Trophoblast cell (in vitro differentiated cells and primary cell): ENCODE data around the gene CUX1.
"Not testable (repeated sequence)": the region's sequence is repeated elsewhere in the genome, so short reads cannot be mapped to it uniquely, and the experiment has no call there.

Source experiments
- DNase-seq, 2 donors: peaks; one replicate each; pipeline ENCODE4 v3.0.0-alpha.2; 2016
- H2AFZ ChIP-seq: 2 replicates; pipeline ENCODE4 v1.6.1; 2013; ENCODE audit warnings: low read length, moderate library complexity, mild to moderate bottlenecking; ENCODE audit not compliant: insufficient read depth, poor library complexity
- H2AK5ac ChIP-seq: 2 replicates; pipeline ENCODE4 v1.6.1; 2013; ENCODE audit warnings: mild to moderate bottlenecking, low read length
- H2BK120ac ChIP-seq: 2 replicates; pipeline ENCODE4 v1.6.1; 2013; ENCODE audit warnings: low read length, mild to moderate bottlenecking, moderate library complexity; ENCODE audit not compliant: insufficient read depth, poor library complexity
- H2BK12ac ChIP-seq: 2 replicates; pipeline ENCODE4 v1.6.1; 2013; ENCODE audit warnings: mild to moderate bottlenecking, low read length, moderate library complexity
- H2BK5ac ChIP-seq: 2 replicates; pipeline ENCODE4 v1.6.1; 2013; ENCODE audit warnings: low read length, low read depth, moderate library complexity, mild to moderate bottlenecking; ENCODE audit not compliant: poor library complexity
- H3K14ac ChIP-seq: 2 replicates; pipeline ENCODE4 v1.6.1; 2013; ENCODE audit warnings: mild to moderate bottlenecking, low read length
- H3K18ac ChIP-seq: 2 replicates; pipeline ENCODE4 v1.6.1; 2013; ENCODE audit warnings: mild to moderate bottlenecking, low read length
- H3K23ac ChIP-seq: 2 replicates; pipeline ENCODE4 v1.6.1; 2013; ENCODE audit warnings: low read length
- H3K27ac ChIP-seq: 2 replicates; pipeline ENCODE4 v1.5.1; 2013; ENCODE audit warnings: low read depth, mild to moderate bottlenecking, inconsistent platforms, low read length, moderate library complexity
- H3K27me3 ChIP-seq: 2 replicates; pipeline ENCODE4 v1.6.1; 2013; ENCODE audit warnings: inconsistent platforms, mild to moderate bottlenecking, low read length, moderate library complexity; ENCODE audit not compliant: insufficient read depth
- H3K36me3 ChIP-seq, 2 experiments: 1 replicate in 1 of 2; 2 replicates in 1 of 2; pipeline ENCODE4 v1.6.1; 2013; ENCODE audit warnings: low read length in 2 of 2, mild to moderate bottlenecking in 2 of 2, moderate library complexity in 1 of 2; ENCODE audit not compliant: insufficient read depth in 2 of 2, control insufficient read depth in 1 of 2
- H3K4ac ChIP-seq: 2 replicates; pipeline ENCODE4 v1.6.1; 2013; ENCODE audit warnings: low read depth, mild to moderate bottlenecking, low read length, moderate library complexity
- H3K4me1 ChIP-seq, 2 experiments: 1 replicate in 1 of 2; 2 replicates in 1 of 2; pipeline ENCODE4 v1.6.1; 2013; ENCODE audit warnings: low read length in 2 of 2, mild to moderate bottlenecking in 2 of 2, moderate library complexity in 1 of 2; ENCODE audit not compliant: insufficient read depth in 2 of 2, control insufficient read depth in 1 of 2
- H3K4me2 ChIP-seq: 2 replicates; pipeline ENCODE4 v1.6.1; 2013; ENCODE audit warnings: inconsistent platforms, mild to moderate bottlenecking, low read length, moderate library complexity
- H3K4me3 ChIP-seq: 2 replicates; pipeline ENCODE4 v1.5.1; 2013; ENCODE audit warnings: mild to moderate bottlenecking, low read depth, low read length, inconsistent platforms
- H3K79me1 ChIP-seq: one replicate; pipeline ENCODE4 v1.6.1; 2013; ENCODE audit warnings: low read length
- H3K79me2 ChIP-seq: 2 replicates; pipeline ENCODE4 v1.6.1; 2013; ENCODE audit warnings: low read length, mild to moderate bottlenecking; ENCODE audit not compliant: control insufficient read depth, insufficient read depth, poor library complexity
- H3K9ac ChIP-seq: 2 replicates; pipeline ENCODE4 v1.6.1; 2013; ENCODE audit warnings: mild to moderate bottlenecking, low read length
- H3K9me3 ChIP-seq: 2 replicates; pipeline ENCODE4 v1.6.1; 2013; ENCODE audit warnings: low read depth, mild to moderate bottlenecking, control low read depth, inconsistent platforms, low read length; ENCODE audit not compliant: insufficient read depth
- H4K12ac ChIP-seq: 2 replicates; pipeline ENCODE4 v1.6.1; 2013; ENCODE audit warnings: low read depth, mild to moderate bottlenecking, low read length, moderate library complexity
- H4K8ac ChIP-seq: 2 replicates; pipeline ENCODE4 v1.6.1; 2013; ENCODE audit warnings: low read depth, mild to moderate bottlenecking, low read length, moderate library complexity
- H4K91ac ChIP-seq: one replicate; pipeline ENCODE4 v1.6.1; 2013; ENCODE audit warnings: low read depth, mild to moderate bottlenecking, low read length, moderate library complexity
- WGBS: extraction: QIAGEN DNeasy Blood & Tissue Kit; methylation state at CpG from one replicate; pipeline ENCODE4 v1.1.7; 2013; ENCODE audit warnings: missing lambda C conversion rate; ENCODE audit not compliant: insufficient read length, insufficient coverage; ENCODE audit errors: extremely low coverage; 5-methylcytosine and 5-hydroxymethylcytosine counted together

Gene CUX1

DNA sequence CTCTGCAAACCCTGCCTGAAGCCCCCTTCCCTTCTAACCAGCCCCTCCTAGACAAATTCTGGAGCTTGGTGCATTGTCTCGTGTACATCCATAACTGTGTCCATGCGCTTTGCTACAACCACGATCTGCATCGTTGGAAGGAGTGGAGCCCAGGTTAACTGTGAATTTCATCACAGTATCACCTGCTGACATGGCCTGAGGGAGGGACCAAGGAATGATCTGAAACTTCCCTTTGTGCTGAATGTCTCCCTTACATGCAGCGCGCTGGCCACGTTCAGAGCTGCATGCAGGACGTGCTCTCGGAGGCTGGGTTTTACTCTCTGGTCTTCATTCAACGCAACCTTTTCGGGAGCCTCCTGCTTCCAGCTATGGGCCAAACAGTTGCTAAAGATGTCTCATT lies 222.3 kb downstream of the CUX1 start:
- Histone ChIP-seq H3K9ac (no peak overlapping the region), H3K27me3 (no peaks in the 10 kb centered on the region), H3K23ac (no peak overlapping the region), H3K4me3 (no peak overlapping the region), H3K4ac (no peak overlapping the region), H3K79me2 (no peaks in the 10 kb centered on the region), H4K91ac (no peak overlapping the region), H3K9me3 (peaks cover under 1% of the 10 kb centered on the region), H4K12ac (no peak overlapping the region), H2BK120ac (no peak overlapping the region), H2BK12ac (no peak overlapping the region), H3K14ac (no peak overlapping the region), H3K79me1 (no peaks in the 10 kb centered on the region), H3K36me3 (peaks cover 2% of the 10 kb centered on the region in 2 experiments), H2BK5ac (no peak overlapping the region), H3K18ac (no peak overlapping the region), H2AK5ac (no peak overlapping the region), H3K4me2 (no peak overlapping the region), H4K8ac (no peak overlapping the region), H3K27ac (no peak overlapping the region), H3K4me1 (peaks cover 2 to 4% of the 10 kb centered on the region in 2 experiments), H2AFZ (no peak overlapping the region)
- no CpG with 5 or more reads among the region's 11 CpGs for WGBS
- peak; percentile 80 to 83 for DNase-seq

DNA sequence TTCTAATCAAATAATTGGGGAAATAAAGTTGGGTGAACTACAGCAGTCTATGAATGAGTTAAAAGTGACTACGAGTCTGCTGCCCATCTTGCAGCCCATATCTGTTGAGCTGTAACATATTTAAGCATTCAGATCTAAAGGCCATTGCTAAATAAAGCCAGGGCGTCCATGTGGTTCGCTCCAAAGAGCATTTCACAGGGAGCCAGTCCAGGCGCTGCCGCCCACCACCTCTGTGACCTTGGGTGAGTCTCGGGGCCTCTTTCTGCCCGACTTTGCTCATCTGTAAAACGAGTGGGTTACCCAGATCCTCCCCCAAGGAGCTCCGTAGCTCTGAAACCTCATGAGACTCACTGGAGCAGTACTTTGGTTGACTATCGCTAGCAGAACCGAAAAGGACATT lies 223.1 kb downstream of the CUX1 start:
- Histone ChIP-seq H3K4ac (no peak overlapping the region), H3K18ac (no peak overlapping the region), H4K8ac (no peak overlapping the region), H2BK120ac (no peak overlapping the region), H3K4me2 (no peak overlapping the region), H3K4me1 (peaks cover 2 to 4% of the 10 kb centered on the region in 2 experiments), H2BK5ac (no peak overlapping the region), H3K4me3 (no peak overlapping the region), H4K91ac (no peak overlapping the region), H3K9ac (no peak overlapping the region), H3K23ac (no peak overlapping the region), H3K27ac (no peak overlapping the region), H3K14ac (no peak overlapping the region), H2AFZ (no peak overlapping the region), H3K36me3 (peaks cover 2% of the 10 kb centered on the region in 2 experiments), H3K9me3 (peaks cover 3% of the 10 kb centered on the region), H3K79me2 (no peaks in the 10 kb centered on the region), H3K27me3 (no peaks in the 10 kb centered on the region), H2AK5ac (no peak overlapping the region), H4K12ac (no peak overlapping the region), H2BK12ac (no peak overlapping the region), H3K79me1 (no peaks in the 10 kb centered on the region)
- no peak for DNase-seq
- no CpG with 5 or more reads among the region's 11 CpGs for WGBS

DNA sequence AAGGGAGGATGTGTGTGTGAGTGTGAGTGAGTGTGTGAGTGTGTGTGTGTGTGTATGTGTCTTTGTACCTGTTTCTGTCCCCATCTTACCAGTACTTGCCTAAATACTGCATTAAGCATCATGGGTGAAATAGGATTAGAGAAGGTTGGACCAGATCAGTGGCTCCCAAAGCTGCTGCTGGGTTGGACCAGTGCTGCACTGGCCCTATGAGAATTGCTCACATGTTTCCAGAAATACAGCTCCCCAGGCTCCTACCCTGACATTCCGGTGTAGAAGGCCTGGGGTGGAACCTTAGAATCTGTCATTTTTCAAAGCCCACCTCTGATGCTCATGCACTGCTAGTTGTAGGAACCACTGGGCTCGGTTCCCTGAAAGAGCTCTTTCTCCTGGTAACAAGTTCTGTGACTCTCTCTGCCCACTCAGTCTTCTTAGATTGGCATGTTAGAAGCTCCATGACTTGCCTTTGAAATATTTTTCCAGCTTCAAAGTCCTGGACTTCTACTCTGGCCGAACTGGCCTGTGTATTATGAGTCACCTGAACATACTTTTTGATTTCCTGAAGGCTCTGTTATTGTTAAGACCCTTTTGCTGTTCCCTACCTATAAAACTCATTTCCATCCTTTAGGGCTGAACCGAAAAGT lies 224.7 kb downstream of the CUX1 start:
- Histone ChIP-seq H4K8ac (no peak overlapping the region), H3K4ac (no peak overlapping the region), H3K27ac (no peak overlapping the region), H4K12ac (no peak overlapping the region), H3K4me2 (no peak overlapping the region), H3K23ac (no peak overlapping the region), H3K4me1 (peaks cover 2 to 4% of the 10 kb centered on the region in 2 experiments), H2BK120ac (no peak overlapping the region), H3K36me3 (peaks cover 2% of the 10 kb centered on the region in 2 experiments), H2AFZ (no peak overlapping the region), H4K91ac (no peak overlapping the region), H3K14ac (no peak overlapping the region), H3K18ac (no peak overlapping the region), H3K4me3 (no peak overlapping the region), H2BK12ac (no peak overlapping the region), H3K27me3 (no peaks in the 10 kb centered on the region), H3K9ac (no peak overlapping the region), H3K79me2 (no peaks in the 10 kb centered on the region), H2AK5ac (no peak overlapping the region), H3K79me1 (no peaks in the 10 kb centered on the region), H2BK5ac (no peak overlapping the region), H3K9me3 (peaks cover 3% of the 10 kb centered on the region)
- WGBS: no CpG with 5 or more reads among the region's 4 CpGs
- peak; percentile 54 to 83 for DNase-seq

DNA sequence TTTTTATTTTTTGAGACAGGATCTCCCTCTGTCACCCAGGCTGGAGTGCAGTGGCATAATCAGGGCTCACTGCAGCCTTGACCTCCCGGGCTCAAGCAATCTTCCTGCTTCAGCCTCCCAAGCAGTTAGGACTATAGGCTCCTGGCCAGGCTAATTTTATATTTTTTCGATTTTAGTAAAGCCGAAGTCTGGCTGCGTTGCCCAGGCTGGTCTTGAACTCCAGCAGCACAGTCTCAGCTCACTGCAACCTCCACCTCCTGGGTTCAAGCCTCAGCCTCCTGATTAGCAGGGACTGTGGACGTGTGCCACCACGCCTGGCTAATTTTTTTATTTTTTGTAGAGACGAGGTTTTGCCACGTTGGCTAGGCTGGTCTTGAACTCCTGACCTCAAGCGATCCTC lies 225.4 kb downstream of the CUX1 start:
- not testable (repeated sequence) for H2BK5ac ChIP-seq, H3K14ac ChIP-seq, H4K91ac ChIP-seq, DNase-seq, H3K27ac ChIP-seq, H3K36me3 ChIP-seq, H4K12ac ChIP-seq, H3K79me2 ChIP-seq, H3K4me1 ChIP-seq, H3K23ac ChIP-seq, H2AFZ ChIP-seq, H2BK120ac ChIP-seq, H4K8ac ChIP-seq, H3K18ac ChIP-seq, H2BK12ac ChIP-seq, H3K9ac ChIP-seq, H3K27me3 ChIP-seq, H3K79me1 ChIP-seq, H2AK5ac ChIP-seq, H3K4me2 ChIP-seq, H3K4me3 ChIP-seq, H3K9me3 ChIP-seq
- H3K4ac ChIP-seq: peak overlapping the region; percentile 25
- no CpG with 5 or more reads among the region's 9 CpGs for WGBS
